NCI-H2107 treated with DMSO at 0.1 percent for 48 hours (cell line): ENCODE measurements around the gene ATG4C.
"Not testable (repeated sequence)": the region's sequence is repeated elsewhere in the genome, so short reads cannot be mapped to it uniquely, and the experiment has no call there.

Experiments
- DNase-seq: peaks from one replicate; lab custom pipeline; 2025; ENCODE audit not compliant: unreplicated experiment; lab: John Stamatoyannopoulos, UW

The ATG4C gene, protein sequence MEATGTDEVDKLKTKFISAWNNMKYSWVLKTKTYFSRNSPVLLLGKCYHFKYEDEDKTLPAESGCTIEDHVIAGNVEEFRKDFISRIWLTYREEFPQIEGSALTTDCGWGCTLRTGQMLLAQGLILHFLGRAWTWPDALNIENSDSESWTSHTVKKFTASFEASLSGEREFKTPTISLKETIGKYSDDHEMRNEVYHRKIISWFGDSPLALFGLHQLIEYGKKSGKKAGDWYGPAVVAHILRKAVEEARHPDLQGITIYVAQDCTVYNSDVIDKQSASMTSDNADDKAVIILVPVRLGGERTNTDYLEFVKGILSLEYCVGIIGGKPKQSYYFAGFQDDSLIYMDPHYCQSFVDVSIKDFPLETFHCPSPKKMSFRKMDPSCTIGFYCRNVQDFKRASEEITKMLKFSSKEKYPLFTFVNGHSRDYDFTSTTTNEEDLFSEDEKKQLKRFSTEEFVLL

DNA sequence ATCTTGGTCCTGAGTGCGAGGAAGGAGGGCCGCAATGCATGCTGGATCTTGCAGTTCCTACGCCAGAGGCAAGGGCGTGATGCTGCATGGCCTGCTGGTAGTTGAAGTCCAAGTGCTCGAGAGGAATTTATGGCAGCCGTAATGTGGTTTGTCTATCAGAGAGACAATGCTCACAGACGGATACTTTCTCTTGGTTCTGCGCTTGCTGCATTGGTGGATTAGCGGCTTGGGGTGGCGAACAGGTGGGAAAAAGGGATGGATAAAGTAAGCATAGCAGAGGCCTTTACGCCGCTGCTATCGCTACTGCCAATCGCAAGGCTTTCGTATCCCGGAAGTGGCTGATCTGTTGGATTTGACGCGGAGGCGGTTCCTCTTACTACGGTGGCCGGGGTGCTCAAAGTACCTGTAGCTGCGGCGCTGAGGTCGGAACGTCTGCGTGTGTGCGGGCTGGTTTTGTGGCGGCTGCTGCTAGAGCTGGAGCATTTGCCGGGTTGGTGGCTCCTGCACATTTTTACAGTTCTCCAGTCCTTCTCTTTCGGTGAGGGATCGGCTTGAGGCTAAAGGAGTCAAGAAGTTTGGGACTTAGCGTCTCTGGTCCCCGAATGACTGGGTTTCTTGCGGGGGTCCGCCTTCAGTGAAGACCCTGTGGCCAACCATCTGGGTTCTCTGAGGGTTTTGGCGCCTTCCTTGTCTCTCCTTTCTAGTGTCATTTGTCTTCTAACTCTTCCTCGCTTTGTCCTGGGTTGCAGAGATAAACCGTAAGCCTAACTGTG lies at the start of gene ATG4C:
Gene ATG4C, plus strand, starts transcription at position 397 of the 773 bp plus-strand sequence. CDS start 19,655 bp downstream, outside the sequence.
- peak; percentile 99 for DNase-seq

GRCh38 chr1:62735491-62736171 lies 48.3 kb upstream of the ATG4C start:
- no peak for DNase-seq

GRCh38 chr1:62740701-62741100 lies 43.2 kb upstream of the ATG4C start:
- DNase-seq, result not testable (repeated sequence)

GRCh38 chr1:62744611-62745577 lies 39.0 kb upstream of the ATG4C start:
- no peak for DNase-seq

DNA sequence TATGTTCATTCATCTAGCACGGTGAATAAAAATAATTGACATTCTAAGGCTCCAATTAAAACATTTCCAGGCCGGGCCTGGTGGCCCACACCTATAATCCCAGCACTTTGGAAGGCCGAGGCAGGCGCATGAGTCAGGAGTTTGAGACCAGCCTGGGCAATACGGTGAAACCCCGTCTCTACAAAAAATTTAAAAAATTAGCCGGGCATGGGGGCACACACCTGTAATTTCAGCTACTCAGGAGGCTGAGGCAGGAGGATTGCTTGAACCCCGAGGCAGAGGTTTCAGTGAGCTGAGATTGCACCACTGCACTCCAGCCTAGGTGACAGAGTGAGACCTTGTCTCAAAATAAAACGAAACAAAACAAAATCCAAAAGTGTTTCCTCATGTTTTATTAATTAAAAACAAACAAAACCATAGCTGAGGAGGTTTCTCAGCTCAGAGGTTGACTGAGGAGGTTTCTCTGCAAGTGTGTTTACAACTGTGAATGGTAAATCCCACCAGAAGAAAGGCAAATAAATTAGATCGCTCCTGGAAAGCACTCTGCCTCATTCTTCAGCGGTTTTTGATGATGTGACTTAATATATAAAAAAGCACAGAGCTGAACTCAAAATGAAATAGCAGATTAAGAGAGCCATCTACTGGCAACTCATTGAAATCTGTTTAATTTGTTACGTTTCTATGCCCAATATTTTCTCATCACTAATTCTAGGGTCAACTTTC lies 37.7 kb upstream of the ATG4C start:
- peak; percentile 69 for DNase-seq

DNA sequence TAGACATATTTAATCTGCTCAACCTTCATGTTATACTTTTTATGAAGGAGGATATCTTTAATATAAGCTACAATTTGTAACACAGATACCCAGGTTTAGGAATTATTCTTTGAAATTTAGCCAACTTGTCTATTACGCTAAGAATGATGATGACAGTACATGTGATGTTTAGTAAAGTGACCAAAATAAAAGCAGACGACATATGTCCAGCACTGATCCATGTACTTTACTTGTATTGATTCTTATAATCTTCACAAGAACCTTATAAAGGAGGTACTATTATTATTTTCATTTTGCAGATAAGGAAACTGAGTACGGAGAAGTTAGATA lies 37.2 kb upstream of the ATG4C start:
- DNase-seq, result no peak

DNA sequence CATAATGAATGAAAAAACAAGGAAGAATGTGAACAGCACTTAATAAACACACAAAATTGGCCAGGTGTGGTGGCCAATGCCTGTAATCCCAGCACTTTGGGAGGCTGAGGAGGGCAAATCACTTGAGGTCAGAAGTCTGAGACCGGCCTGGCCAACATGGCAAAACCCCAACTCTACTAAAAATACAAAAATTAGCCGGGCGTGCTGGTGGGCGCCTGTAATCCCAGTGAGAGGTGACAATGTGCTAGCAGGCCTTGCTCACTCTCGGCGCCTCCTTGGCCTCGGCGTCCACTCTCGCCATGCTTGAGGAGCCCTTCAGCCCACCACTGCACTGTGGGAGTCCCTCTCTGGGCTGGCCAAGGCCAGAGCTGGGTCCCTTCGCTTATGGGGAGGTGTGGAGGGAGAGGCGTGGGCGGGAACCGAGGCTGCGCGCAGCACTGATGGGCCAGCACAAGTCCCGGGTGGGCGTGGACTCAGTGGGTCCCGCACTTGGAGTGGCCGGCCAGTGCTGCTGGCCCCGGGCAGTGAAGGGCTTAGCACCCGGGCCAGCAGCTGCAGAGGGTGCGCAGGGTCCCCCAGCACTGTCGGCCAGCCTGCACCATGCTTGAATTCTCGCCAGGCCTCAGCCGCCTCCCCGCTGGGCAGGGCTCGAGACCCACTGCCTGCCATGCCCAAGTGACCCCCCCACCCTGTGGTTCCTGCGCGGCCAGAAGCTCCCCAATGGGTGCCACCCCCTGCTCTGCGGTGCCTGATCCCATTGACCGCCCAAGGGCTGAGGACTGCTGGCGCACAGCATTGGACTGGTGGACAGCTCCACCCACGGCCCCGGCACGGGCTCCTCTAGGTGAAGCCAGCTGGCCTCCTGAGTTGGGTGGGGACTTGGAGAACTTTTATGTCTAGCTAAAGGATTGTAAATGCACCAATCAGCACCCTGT lies 30.6 kb upstream of the ATG4C start:
- DNase-seq, result no peak

- DNase-seq, result not testable (repeated sequence)
Observed at GRCh38 chr1:62754938-62755337, 29.0 kb upstream of the ATG4C start.

GRCh38 chr1:62756255-62756884 lies 27.6 kb upstream of the ATG4C start:
- DNase-seq, result not testable (repeated sequence)

DNA sequence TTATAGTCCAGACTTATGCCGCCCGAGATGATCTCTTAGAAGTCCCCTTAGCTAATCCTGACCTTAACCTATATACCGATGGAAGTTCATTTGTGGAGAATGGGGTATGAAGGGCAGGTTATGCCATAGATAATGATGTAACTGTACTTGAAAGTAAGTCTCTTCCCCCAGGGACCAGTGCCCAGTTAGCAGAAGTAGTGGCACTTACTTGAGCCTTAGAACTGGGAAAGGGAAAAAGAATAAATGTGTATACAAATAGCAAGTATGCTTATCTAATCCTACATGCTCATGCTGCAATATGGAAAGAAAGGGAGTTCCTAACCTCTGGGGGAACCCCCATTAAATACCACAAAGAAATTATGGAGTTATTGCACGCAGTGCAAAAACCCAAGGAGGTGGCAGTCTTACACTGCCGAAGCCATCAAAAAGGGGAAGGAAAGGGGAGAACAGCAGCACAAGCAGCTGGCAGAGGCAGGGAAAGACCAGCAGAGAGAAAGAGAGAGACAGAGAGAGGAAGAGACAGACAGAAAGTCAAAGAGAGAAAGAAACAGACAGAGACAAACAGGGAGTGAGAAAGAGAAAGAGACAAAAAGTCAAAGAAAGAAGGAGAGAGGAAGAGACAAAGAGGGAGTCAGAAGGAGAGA lies 24.6 kb upstream of the ATG4C start:
- DNase-seq, result not testable (repeated sequence)

DNA sequence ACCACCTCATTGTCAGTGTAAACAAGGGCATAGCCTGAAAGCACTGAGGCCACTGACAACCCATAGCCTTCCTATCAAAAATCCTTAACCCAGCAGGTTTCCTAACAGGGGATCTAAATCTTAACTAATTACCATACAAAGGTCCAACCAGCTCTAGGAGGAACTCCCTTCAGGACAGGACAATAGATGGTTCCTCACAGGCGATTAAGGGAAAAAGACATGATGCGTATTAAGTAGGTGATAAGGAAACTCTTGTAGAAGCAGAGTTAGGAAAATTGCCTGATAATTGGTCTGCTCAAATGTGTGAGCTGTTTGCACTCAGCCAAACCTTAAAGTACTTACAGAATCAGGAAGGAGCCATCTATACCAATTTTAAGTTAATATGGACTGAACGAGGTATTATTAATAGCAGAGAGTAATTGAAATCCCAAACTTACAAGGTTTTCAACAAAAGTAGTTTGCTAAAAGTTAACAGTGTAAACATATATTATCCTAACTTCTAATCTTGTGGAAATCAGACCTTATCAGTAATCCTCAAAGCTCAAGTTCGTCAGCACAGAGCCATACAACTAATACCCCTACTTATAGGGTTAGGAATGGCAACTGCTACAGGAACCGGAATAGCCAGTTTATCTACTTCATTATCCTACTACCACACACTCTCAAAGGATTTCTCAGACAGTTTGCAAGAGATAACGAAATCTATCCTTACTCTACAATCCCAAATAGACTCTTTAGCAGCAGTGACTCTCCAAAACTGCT lies 23.7 kb upstream of the ATG4C start:
- not testable (repeated sequence) for DNase-seq

GRCh38 chr1:62761223-62761870 lies 22.6 kb upstream of the ATG4C start:
- DNase-seq, result not testable (repeated sequence)

GRCh38 chr1:62762027-62762426 lies 21.9 kb upstream of the ATG4C start:
- not testable (repeated sequence) for DNase-seq

DNA sequence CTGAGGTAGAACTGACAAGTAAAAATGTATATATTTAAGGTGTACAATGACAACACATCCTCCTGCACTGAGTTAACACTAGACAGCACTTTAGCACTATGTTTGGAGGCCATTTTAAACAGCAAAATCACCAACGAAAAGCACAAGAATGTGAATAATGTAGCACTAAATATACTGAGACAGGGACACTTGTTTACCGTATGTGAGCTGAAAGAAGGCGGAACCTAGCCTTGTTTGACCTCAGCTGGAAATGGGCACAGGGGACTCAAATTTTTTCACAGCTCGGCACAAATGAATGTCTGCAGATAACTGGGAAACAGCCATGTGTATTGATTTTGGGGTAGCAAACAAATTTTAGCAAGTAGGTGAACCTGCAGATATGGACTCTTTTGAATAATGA lies 18.0 kb upstream of the ATG4C start:
- DNase-seq, result no peak

DNA sequence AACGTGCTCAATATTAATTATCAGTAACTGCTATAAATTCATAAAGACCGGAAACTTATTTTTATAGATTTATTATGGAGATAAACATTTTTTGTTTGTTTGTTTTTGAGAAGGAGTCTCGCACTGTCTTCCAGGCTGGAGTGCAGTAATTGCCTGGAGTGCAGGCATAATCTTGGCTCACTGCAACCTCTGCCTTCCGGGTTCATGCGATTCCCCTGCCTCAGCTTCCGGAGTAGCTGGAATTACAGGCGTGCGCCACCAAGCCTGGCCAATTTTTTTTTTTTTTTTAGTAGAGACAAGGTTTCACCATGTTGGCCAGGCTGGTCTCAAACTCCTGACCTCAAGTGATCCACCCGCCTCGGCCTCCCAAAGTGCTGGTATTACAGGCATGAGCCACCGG lies 15.4 kb upstream of the ATG4C start:
- not testable (repeated sequence) for DNase-seq

DNA sequence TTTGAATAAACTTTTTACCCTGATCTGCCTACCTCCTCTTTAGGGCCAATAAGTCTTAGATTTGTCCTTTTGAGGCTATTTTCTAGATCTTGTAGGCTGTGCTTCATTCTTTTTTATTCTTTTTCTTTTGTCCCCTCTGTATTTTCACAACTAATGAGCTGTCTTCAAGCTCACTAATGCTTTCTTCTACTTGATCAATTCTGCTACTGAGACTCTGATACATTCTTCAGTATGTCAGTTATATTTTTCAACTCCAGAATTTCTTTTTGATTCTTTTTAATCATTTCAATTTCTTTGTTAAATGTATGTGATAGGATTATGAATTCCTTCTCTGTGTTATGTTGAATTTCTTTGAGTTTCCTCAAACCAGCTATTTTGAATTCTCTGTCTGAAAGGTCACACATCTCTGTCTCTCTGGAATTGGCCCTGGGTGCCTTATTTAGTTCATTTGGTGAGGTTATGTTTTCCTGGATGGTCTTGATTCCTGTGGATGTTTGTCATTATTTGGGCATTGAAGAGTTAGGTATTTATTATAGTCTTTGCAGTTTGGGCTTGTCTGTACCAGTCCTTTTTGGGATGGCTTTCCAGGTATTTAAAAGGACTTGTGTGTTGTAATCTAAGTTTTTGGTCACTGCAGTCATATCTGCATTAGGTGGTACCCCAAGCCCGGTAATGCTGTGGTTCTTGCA lies 11.2 kb upstream of the ATG4C start:
- DNase-seq, result no peak
